Activated naive CD4-positive, alpha-beta T cell (primary cell): ENCODE data around the gene PPP1R9B.
A peak's percentile ranks its signal among the peaks of the same experiment; 100 is the strongest.

Experiments
- DNase-seq, 4 experiments: peaks; one replicate each; lab custom pipeline; 2025; lab: John Stamatoyannopoulos, UW

Gene PPP1R9B

GRCh38 chr17:50187394-50187725 lies 36.9 kb upstream of the PPP1R9B start:
- DNase-seq, result no peak

- no peak for DNase-seq
Observed at GRCh38 chr17:50186661-50187393, 36.4 kb upstream of the PPP1R9B start.

GRCh38 chr17:50185631-50186471 lies 35.4 kb upstream of the PPP1R9B start:
- no peak for DNase-seq

GRCh38 chr17:50184611-50185398 lies 34.3 kb upstream of the PPP1R9B start:
- DNase-seq, result no peak

- no peak for DNase-seq
Observed at GRCh38 chr17:50184064-50184463, 33.6 kb upstream of the PPP1R9B start.

- no peak for DNase-seq
Observed at GRCh38 chr17:50183421-50183994, 33.0 kb upstream of the PPP1R9B start.

GRCh38 chr17:50182783-50183420 lies 32.4 kb upstream of the PPP1R9B start:
- no peak for DNase-seq

- DNase-seq, result no peak
Observed at GRCh38 chr17:50181591-50182560, 31.4 kb upstream of the PPP1R9B start.

GRCh38 chr17:50181144-50181543 lies 30.7 kb upstream of the PPP1R9B start:
- no peak for DNase-seq

- DNase-seq, result no peak
Observed at GRCh38 chr17:50180620-50181019, 30.1 kb upstream of the PPP1R9B start.

GRCh38 chr17:50180111-50180510 lies 29.6 kb upstream of the PPP1R9B start:
- DNase-seq, result no peak

GRCh38 chr17:50177983-50178834 lies 27.7 kb upstream of the PPP1R9B start:
- DNase-seq, result peak in 1 of 4 experiments; percentile 40

- DNase-seq, result no peak
Observed at GRCh38 chr17:50177476-50177875, 27.0 kb upstream of the PPP1R9B start.

- DNase-seq, result no peak
Observed at GRCh38 chr17:50176559-50177357, 26.3 kb upstream of the PPP1R9B start.

GRCh38 chr17:50175035-50175807 lies 24.7 kb upstream of the PPP1R9B start:
- DNase-seq, result no peak

- no peak for DNase-seq
Observed at GRCh38 chr17:50174444-50174843, 24.0 kb upstream of the PPP1R9B start.

GRCh38 chr17:50173335-50173941 lies 23.0 kb upstream of the PPP1R9B start:
- no peak for DNase-seq

- no peak for DNase-seq
Observed at GRCh38 chr17:50172936-50173334, 22.5 kb upstream of the PPP1R9B start.
